VCaP (cell line): Measurements from ENCODE around the gene COL9A3.

Experiments
- H3K27ac ChIP-seq: fragments of 450-650 bp; 2 replicates; pipeline ENCODE4 v1.5.1; 2017
- CTCF ChIP-seq: fragments of 450-650 bp; conservative IDR thresholded peaks from 2 replicates; pipeline ENCODE4 v1.5.1; 2017; ENCODE audit warnings: mild to moderate bottlenecking, moderate library complexity

COL9A3 gene

GRCh38 chr20:62814060-62814708 is 2.7 kb upstream of the COL9A3 start:
- H3K27ac ChIP-seq, result no peak overlapping the region
- TF ChIP-seq CTCF, result no peak

- no peak for TF ChIP-seq CTCF
- no peak overlapping the region for H3K27ac ChIP-seq
These were observed 2.2 kb upstream of the COL9A3 start for GRCh38 chr20:62814709-62815065.

- no peak for TF ChIP-seq CTCF
- no peak overlapping the region for H3K27ac ChIP-seq
These were observed 1.5 kb upstream of the COL9A3 start for GRCh38 chr20:62815066-62815991.

GRCh38 chr20:62816031-62816883 is 593 bp upstream of the COL9A3 start:
- peak overlapping the region; percentile 47; the same call in 1 of the 2 replicates for H3K27ac ChIP-seq
- no peak for TF ChIP-seq CTCF

GRCh38 chr20:62817975-62818591 is 1.2 kb downstream of the COL9A3 start:
- no peak overlapping the region; the same call in 1 of the 2 replicates for H3K27ac ChIP-seq
- TF ChIP-seq CTCF, result no peak

- no peak for TF ChIP-seq CTCF
- no peak overlapping the region; the same call in 1 of the 2 replicates for H3K27ac ChIP-seq
These were observed 2.0 kb downstream of the COL9A3 start for GRCh38 chr20:62818592-62819493.
